Mammary epithelial cell (primary cell): Measurements from ENCODE around the gene TFR2.

Experiments
- CTCF ChIP-seq, 2 donors: IDR thresholded peaks in 1 of 2; conservative IDR thresholded peaks in 1 of 2; 2 replicates each; pipeline ENCODE4 v1.5.1; 2011 to 2012; ENCODE audit warnings: inconsistent platforms in 2 of 2, low read length in 2 of 2, mild to moderate bottlenecking in 2 of 2, control low read depth in 1 of 2, low read depth in 1 of 2; ENCODE audit not compliant: insufficient read depth in 1 of 2; ENCODE audit errors: extremely low read depth in 1 of 2
- EZH2 ChIP-seq: IDR thresholded peaks from 2 replicates; pipeline ENCODE4 v1.6.1; 2012; ENCODE audit warnings: low read length, inconsistent platforms, borderline replicate concordance

GRCh38 chr7:100614308-100614861 lies 27.0 kb downstream of the TFR2 start:
- TF ChIP-seq CTCF (conservative IDR thresholded peaks at IDR 0.05 in 1 of 2, IDR thresholded peaks at IDR 0.05 in 1 of 2; ENCODE audit: extremely low read depth in 1 of 2, insufficient read depth in 1 of 2, low read depth in 1 of 2, low read length in 2 of 2), result no peak
- TF ChIP-seq EZH2, result no peak
